OCI-LY7 (cell line): ENCODE results near the gene PLAGL1.

Source experiments
- EZH2phosphoT487 ChIP-seq: fragments of 200-600 bp; sonication (generic); IDR thresholded peaks from 2 replicates; pipeline ENCODE4 v1.6.1; 2018; ENCODE audit warnings: low read depth, borderline replicate concordance, mild to moderate bottlenecking, mixed run types, antibody characterized with exemption, low read length, moderate library complexity, mixed read lengths
- TF ChIP-seq, protein P1 (sequence below): fragments of 200-600 bp; sonication (generic); conservative IDR thresholded peaks from 2 replicates; pipeline ENCODE4 v1.5.1; 2014; ENCODE audit warnings: mild to moderate bottlenecking, antibody characterized with exemption, low read length, moderate library complexity, mixed read lengths

DNA sequence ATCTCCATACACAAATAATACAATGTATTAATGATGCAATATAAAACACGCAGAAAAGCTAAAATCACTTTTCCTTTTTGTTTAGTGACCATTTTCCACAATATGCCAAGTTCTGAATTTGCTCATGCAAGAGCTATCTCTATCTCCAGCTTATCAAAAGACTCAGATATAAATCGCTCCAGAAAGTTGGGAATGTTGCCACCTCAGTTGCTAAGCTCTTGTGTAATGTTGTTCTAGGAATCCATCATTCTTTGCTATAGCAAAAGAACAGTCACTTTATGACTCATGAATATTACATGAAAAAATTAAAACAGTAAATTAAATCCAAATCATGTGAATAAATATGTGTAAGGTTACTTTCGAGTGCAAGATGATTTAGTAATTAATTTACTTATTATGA lies 8.7 kb downstream of the PLAGL1 start:
- TF ChIP-seq, protein P1, sequence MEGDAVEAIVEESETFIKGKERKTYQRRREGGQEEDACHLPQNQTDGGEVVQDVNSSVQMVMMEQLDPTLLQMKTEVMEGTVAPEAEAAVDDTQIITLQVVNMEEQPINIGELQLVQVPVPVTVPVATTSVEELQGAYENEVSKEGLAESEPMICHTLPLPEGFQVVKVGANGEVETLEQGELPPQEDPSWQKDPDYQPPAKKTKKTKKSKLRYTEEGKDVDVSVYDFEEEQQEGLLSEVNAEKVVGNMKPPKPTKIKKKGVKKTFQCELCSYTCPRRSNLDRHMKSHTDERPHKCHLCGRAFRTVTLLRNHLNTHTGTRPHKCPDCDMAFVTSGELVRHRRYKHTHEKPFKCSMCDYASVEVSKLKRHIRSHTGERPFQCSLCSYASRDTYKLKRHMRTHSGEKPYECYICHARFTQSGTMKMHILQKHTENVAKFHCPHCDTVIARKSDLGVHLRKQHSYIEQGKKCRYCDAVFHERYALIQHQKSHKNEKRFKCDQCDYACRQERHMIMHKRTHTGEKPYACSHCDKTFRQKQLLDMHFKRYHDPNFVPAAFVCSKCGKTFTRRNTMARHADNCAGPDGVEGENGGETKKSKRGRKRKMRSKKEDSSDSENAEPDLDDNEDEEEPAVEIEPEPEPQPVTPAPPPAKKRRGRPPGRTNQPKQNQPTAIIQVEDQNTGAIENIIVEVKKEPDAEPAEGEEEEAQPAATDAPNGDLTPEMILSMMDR, result no peak
- TF ChIP-seq EZH2phosphoT487, result no peak
